AG04449 (cell line): Measurements from ENCODE around the gene PALM2AKAP2.

Experiments
- CTCF ChIA-PET: fragments of 350-600 bp; formaldehyde crosslinking; extraction: SDS; loops from one replicate; lab custom pipeline; 2021; ENCODE audit warnings: antibody characterized with exemption; lab: Yijun Ruan, JAX
- POLR2A ChIA-PET: fragments of 400-600, 350-600 bp; formaldehyde crosslinking; extraction: SDS; loops from one replicate; lab custom pipeline; 2020; ENCODE audit warnings: antibody characterized with exemption, inconsistent platforms; lab: Yijun Ruan, JAX
- DNase-seq: peaks from one replicate; pipeline ENCODE4 v3.0.0-alpha.2; 2010; ENCODE audit warnings: low read depth, low spot score
- H3K4me3 ChIP-seq: 2 replicates; pipeline ENCODE4 v1.5.1; 2011; ENCODE audit warnings: low read depth, mild to moderate bottlenecking, control low read depth, low read length
- CTCF ChIP-seq: IDR thresholded peaks from one replicate; pipeline ENCODE4 v1.5.1; 2011; ENCODE audit warnings: mild to moderate bottlenecking, moderate library complexity, low read length, control low read depth, inconsistent platforms; ENCODE audit not compliant: insufficient read depth; ENCODE audit errors: missing control alignments

Gene PALM2AKAP2

GRCh38 chr9:109739760-109740159, 40.2 kb upstream of the PALM2AKAP2 start:
- DNase-seq, result no peak
- no peak for TF ChIP-seq CTCF
- ChIA-PET POLR2A (no interaction called here), CTCF (interaction anchor here (1.0 to 1.4 kb wide), 2 partner anchors 21 to 78 kb away, joined by 3 to 6 read pairs; no protein-coding TSS in a partner anchor)
- no peak overlapping the region for H3K4me3 ChIP-seq

- no peak overlapping the region for H3K4me3 ChIP-seq
- ChIA-PET CTCF (interaction anchor here (2.4 kb wide), 1 partner anchor 76 kb away, joined by 8 read pairs; no protein-coding TSS in a partner anchor), POLR2A (interaction anchor here (1.0 kb wide), 1 partner anchor 28 kb away, joined by 4 read pairs; no protein-coding TSS in a partner anchor)
- no peak for TF ChIP-seq CTCF
- DNase-seq, result no peak
Observed at GRCh38 chr9:109742776-109743348, 37.1 kb upstream of the PALM2AKAP2 start.

GRCh38 chr9:109743696-109744095, 36.3 kb upstream of the PALM2AKAP2 start:
- H3K4me3 ChIP-seq, result no peak overlapping the region
- ChIA-PET CTCF (interaction anchor here (2.4 kb wide), 1 partner anchor 75 kb away, joined by 8 read pairs; no protein-coding TSS in a partner anchor), POLR2A (interaction anchor here (1.0 kb wide), 1 partner anchor 27 kb away, joined by 4 read pairs; no protein-coding TSS in a partner anchor)
- TF ChIP-seq CTCF, result no peak
- no peak for DNase-seq

- TF ChIP-seq CTCF, result no peak
- no peak overlapping the region for H3K4me3 ChIP-seq
- DNase-seq, result no peak
- POLR2A ChIA-PET, result no interaction called here
- CTCF ChIA-PET, result interaction anchor here (0.6 to 1.4 kb wide), 2 partner anchors 25 to 210 kb away, joined by 3 read pairs; no protein-coding TSS in a partner anchor
Observed at GRCh38 chr9:109745335-109746283, 34.4 kb upstream of the PALM2AKAP2 start.

GRCh38 chr9:109751253-109751652, 28.7 kb upstream of the PALM2AKAP2 start:
- CTCF ChIA-PET, result interaction anchor here (0.9 to 1.3 kb wide), 3 partner anchors 9 to 65 kb away, joined by 3 to 7 read pairs (median 4); no protein-coding TSS in a partner anchor
- no peak overlapping the region for H3K4me3 ChIP-seq
- POLR2A ChIA-PET, result interaction anchor here (0.6 to 0.9 kb wide), 2 partner anchors 67 to 318 kb away, joined by 3 read pairs; no protein-coding TSS in a partner anchor
- DNase-seq, result no peak
- TF ChIP-seq CTCF, result no peak
